NCI-H2029 treated with DMSO at 0.1 percent for 48 hours (cell line): ENCODE measurements around the gene GPR3.

Source experiments
- DNase-seq: peaks from one replicate; lab custom pipeline; 2025; lab: John Stamatoyannopoulos, UW

The GPR3 gene

DNA sequence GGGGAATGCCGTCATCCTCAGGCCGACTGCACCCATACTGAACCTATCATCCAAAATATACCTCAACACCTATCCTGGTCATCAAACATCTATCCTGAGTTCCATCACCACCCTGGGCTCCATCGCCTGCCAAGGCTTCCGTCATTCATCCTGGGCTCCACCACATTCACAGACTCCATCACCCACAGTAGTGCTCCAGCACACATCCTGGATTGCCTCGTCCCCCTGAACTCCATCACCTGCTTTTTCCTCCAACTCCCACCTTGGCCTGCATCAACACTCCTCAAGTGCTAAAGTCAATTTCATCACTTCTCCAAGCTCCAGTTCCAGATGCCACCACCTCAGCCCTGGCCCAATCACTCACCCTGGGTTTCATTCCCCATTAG lies 33.5 kb upstream of the GPR3 start:
- DNase-seq: no peak

DNA sequence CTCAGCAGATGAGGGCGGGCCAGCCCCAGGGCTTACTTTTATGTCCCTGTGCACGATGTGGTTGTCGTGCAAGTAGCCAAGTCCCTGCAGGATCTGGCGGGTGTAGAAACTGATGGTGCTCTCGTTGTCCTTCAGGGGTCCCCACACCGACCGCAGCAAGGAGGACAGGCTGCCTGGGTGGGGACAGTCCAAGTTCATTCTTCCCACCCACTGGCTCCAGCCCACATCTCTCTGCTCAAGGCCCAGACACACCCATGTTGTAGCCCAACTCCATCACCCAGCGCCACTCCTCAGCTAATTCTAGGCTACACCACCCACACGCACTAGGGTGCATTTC lies 32.6 kb upstream of the GPR3 start:
- no peak for DNase-seq

DNA sequence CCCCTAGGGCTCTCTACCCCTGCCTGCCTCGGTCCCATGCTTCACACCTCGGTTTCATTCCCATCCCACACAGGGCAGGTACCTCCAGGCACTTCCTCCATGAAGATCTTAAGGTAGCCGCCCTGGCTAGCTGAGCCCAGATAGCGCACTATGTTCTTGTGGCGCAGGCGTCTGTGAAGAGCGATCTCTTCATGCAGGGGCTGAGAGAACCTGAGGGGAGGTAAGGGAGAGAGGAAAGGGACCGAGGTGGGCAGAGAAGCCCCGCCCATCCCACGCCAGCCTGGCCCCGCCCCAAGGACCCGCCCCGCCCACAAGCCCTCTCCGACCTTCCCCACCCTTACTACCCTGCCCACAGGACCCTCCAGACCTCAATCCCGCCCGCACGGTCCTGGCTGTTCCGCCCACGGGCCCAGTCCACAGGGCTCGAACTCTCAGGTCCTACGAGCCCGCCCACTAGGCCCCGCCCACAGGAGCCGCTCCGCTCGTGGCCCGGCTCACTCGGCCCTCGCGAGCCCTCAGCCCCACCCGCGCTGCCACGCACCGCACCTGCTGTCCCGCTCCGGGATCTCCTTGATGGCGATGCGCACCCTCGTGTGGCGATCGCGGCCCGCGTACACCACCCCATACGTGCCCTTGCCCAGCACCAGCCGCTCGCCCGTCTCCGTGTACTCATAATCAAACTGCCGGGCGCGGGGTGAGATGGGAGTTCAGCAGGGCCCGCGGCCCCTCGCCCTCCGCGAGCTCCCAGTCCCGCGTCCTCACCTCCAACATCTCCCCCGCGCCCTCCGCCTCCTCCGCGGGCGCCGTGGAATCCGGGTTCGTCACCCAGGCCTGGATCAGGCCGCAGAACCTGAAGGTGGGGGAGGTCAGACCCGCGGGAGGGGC lies 32.0 kb upstream of the GPR3 start:
- DNase-seq: no peak

DNA sequence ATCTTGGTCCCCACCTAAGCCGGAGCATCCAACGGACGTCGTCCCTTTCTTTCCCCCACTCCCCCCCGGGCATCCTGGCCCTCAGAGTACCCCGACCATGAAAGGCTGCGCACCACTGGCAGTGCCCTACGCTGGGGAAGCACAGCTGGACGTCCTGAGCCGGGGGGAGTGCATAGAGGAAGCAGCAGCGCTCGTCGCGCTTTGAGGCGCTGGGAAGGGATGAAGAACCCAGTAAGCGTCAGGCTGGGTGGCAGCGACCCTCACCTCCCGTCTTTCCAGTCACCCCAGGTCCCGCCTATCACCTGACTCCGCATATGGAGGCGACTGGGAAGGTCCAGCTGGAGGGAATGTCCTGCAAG lies 31.4 kb upstream of the GPR3 start:
- DNase-seq: no peak

DNA sequence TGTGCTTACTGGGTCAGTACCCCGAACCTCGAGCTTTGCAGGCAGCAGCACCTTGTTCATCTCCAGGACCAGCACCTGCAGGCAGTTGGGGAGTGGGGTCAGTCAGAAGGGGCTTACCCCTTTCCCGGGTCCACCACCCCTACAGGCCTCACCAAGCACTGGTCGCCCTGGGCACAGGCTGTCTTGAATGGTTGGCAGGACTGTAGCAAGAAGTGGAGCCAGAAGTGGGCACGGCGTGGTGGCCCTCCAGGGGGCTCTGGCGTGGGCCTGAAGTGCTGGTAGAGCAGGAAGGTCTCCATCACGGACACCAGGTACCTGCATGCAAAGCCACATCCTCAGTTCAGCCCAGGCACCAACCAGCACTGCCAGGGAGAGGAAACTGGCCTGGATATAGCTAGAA lies 30.9 kb upstream of the GPR3 start:
- DNase-seq: no peak

DNA sequence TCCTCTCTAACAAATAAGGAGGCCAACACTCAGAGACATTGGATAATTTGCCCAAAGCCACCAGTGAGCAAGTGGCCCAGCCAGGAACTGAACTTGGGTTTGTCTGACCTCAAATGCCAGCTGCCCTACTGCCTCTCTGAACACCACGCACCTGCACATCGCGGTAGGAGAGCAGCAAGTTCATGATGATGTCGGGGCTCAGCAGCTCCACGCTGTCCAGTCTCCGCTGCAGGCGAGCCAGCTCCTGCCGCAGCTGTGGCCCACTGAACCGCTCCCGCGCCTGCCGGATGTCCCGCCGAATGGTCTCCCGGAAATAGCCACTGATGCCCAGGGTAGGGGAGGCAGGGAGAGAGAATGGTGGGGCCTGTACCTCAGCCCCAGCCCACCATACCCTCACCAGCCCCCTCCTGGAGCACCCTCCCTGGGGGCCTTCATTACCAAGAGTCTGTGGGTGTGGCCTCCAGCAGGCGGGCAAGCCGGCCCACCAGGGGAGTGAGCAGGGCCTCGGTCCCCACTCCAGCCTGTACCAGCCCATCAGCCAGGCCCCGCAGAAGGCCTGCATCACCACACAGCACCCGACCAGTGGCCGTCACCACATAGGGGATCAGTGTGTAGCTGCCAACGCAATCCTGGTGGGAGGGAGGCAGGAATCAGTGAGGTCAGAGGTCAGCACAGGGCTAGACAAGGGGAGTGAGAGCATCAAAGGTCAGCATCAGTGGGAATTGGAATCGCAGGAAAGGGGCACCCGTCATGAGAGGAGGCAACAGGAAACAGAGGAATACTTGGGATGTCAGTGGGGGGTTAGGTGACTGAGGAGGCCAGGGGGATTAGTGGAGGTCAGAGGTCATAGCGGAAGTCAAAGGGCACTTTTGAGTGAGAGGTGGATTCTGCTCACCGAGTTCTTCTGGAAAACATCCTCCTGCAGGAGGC lies 28.4 kb upstream of the GPR3 start:
- DNase-seq: no peak

DNA sequence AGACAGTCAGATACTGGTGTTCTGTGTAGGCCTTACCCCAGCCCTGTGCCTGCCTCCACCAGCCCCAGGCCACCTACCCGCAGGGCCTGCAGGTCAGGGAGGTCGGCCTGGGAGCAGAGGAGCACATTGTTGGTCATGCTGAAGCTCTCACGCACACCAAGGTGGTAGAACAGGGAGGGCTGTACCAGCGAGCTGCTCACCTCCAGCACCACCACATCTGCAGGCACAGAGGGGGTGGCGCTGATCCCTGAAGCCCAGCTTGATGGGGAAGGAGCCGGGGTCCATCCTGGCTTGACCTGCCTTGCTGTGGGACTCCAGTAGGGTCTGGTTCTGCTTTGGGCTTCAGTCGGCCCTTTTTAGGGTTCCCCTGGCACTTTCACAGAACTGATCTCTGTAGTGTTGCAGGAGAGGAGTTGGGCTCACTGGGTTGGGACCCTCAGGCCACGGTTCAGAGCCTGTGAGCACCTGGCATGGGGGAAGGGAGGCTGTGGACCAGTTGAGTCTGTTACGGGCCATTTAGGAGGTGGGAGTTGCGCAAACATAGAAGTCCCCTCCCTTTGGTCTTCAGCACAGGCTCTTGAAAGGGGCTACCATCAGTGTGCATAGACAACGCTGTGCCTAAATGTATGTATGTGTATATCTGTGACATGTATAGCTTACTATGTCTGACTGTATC lies 27.6 kb upstream of the GPR3 start:
- DNase-seq: no peak

DNA sequence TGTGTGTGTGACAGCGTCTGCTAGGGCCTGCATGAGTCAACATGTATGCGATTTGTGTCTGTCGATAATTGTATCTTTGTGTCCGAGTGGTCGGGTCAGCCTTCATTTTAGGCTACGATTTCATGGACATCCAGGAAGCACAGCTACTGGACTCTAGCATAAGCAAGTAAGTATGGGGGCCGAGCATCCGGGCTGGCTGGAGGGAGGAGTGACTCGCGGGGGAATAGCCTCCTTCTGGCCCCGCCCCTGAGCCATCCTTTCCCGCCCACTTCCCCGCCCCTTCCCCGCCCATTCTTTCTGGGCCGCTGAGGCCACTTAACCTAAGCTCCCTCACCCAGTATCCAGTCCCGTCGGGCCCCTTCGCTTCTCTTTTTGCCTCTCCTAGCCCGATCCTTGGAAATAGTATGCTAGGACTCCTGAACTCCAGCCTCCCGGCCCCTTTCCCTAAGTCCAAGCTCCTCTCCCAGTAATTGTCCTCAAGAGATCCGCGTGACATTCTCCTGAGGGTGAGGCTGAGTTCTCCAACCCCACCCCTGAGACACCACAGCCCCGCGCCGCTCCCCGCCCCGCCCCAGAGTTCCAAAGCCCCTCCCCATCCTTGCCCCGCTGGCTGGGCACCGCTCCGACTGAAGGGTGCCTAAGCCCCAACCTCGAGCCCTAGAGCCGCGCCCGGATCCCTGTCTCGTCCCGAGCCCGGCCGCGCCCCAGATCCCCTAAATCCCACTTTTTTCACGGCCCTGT lies 26.9 kb upstream of the GPR3 start:
- peak; percentile 59 for DNase-seq

DNA sequence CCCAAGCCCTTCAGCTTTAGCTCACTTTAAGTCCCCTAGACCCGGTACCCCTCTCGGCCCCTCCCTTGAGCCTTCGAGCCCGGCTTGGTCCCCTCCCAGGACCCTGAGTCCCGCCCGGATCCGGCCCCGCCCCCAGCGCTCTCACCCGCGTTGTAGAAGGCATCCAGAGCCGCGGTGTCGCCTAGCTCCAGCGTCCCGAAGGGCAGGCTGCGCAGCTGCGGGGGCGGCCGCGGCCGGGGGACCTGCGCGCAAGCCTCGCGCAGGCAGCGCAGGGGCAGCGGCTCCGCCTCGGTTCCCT lies 26.4 kb upstream of the GPR3 start:
- no peak for DNase-seq

DNA sequence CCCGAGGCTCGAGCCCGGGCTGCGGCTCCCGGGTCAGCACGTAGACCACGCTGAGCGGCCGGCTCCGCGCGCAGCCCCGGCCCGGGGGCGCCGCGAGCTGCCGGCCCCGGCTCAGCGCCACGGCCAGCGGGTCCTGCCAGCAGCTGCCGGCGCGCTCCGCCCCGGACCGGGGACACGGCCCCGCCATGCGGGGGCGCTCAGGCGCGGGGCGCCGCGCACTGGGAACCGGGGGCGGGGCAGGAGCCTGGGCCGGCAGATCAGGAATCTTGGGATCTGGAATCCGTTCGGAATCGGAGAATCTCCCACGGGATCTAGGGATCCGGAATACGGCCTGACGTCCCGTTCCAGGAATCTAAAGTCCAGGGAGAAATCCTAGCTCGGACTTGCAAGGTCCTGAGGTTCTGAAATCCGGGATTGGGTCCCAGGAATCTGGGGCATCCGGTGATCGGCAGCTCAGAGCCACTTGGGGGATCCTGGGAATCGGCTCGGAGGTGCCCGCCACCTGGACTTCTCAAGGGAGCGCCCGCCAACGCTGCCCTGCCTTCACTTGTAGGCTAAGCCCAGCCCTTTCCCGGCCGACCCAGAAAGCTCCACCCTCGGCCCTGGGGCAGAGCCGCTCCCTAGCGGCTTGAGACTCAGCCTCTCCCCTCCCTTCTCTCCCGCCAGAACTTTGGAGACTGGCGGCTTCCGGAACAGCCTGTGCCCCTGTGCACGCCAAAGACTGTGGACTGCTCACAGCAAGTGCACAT lies 25.8 kb upstream of the GPR3 start, which contains the start of gene MAP3K6:
MAP3K6 (minus strand) TSS at position 551 of the 749 bp plus-strand sequence; CDS start at position 187, 364 bp downstream.
- DNase-seq: peak; percentile 19

DNA sequence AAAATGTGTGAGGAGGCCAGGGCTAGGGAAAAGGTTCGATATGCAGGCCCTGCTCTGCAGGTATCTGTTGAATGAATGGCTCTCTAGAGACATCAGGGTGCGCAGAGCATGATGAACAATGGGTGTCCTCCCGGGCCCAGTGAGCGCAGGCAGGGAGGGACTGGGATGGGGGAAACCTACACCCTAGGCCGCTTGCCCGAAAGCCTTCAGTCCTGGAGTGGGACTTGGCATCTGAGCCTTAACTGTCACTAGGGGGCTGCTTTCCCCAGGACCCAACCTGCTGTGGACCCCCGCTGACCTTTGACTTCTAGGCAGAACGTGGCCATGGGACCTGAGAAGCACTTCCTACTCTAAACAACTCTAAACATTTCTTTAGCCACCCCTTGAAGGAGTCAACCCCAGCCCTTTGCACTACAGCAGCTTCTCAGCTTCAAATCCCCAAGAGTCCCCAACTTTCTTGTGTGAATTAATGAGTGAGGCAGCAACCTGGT lies 25.2 kb upstream of the GPR3 start:
- no peak for DNase-seq

DNA sequence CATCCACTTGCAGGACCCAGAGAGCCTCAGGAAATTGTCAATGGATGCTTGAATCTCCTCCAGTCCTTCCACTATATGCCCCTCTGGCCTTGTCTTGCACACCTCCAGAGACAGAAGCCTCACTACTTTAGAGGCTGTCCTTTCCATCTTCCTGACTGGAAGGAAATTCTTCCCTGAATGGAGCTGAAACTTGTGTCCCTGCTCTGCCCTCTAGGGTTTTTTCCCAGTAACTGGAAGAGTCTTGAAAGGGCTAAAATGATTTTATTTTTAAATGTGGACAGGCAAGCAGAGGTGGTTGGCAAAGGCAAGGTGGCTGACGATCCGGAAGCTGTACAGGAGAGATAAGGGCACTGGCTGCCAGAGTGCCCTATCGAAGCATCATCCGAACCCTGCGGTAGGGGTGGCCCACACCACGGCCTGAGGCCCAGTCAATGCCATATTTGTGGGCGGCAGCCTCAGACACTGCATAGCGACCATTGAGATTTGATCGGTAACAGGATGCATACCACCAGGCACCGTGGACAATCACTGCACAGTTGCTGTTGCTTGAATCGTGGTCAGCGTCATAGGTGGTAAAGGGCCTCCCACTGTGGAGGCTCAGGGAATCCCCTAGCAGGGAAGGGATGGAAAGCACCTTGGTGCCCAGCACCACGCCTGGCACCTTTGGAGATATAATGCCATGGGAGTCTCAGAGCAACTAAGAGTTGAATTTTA lies 23.4 kb upstream of the GPR3 start:
- DNase-seq: no peak

DNA sequence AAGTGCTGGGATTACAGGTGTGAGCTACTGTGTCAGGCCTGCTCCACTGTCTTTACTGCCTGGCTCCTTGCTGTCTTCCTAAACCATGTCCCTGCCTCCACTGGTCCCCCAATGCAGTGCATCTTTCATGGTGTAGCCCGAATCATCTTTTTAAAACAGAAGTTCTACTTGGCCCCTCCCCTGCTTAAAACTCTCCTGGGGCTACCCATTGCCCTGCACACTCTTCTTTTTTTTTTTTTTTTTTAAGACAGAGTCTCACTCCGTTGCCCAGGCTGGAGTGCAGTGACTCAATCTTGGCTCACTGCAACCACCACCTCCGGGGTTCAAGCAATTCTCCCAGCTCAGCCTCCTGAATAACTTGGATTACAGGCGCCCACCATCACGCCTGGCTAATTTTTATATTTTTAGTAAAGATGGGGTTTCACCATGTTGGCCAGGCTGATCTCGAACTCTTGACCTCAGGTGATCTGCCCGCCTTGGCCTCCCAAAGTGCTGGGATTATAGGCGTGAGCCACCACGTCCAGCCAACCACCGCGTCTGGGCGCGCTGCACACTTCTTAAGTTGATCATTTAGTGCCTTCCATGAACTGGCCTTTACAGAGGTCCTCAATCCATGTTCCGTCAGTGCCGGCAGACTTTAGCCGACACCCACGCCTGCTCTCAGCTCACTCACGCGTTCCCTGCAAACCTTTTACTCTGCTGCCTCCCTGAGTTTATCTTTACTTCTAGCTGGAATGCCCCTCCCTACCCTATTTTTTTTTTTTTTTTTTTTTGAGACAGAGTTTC lies 20.2 kb upstream of the GPR3 start:
- DNase-seq: no peak

DNA sequence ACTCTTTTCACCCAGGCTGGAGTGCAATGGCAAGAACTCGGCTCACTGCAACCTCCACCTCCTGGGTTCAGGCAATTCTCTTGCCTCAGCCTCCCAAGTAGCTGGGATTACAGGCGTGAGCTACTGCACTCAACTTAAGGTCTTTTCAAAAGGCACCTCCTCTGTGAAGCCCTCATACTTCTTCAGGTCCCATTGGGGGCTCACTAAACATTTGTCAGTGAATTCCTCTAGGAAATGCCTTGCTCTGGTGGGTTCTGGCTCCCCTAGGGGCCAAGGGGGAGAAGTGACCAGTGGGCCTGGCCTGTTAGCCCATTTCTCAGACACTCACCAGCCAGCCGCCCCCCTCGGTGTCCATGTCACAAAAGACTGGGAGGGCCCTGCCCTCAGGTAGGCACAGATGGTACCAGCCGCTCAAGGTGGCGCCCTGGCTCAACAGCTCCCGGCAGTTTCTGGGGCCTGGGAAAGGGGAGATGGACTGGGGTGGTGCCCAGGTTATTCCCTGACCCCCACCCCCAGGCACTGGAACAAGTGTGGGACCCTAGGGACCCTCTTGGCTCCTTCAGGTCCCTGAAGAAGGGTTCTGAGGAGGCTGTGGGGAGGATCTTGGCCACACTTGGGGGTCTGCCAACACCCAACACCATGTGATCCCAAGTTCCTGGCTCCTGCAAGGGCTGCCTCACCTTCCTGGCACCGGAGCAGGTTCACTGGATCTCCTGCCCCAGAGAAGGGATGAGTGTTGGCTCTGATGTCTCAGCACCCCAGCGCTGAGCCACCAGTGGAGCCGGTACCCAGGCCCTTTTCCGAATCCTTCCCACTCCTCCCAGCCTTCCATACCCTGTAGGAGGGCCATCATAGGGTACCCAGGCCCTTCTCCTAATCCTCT lies 19.4 kb upstream of the GPR3 start:
- DNase-seq: no peak

DNA sequence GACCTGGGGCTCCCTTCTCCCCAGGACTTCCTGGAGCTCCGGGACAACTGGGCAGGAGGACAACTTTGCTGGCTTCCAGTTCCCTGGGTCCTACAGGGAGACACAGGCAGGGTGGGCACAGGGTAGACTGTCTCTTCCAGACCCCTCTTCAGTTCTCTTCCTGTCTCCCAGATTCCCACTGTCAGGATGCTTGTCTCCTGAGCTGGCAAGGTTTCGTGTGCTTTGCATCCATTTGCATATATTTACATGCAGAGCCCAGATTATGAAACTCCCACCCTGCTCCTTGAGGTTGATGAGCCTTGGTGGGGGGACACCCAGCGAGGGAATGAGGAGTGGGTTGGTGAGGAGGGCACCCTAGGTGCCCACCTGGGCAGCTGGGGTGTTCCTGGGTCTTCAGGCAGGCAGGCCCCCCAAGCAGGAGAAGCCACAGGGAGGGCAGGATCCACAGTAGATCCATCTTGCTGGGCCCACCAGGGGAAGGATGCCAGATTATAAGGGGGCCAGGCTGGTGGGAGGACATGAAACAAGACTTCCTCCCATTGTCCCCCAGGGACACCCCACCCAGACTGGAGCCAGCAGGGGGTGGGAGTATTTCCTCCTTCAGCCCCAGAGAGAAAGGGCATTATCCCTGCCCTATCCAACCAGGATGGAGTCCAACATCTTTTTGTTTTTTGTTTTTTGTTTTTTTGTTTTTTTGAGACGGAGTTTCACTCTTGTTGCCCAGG lies 17.9 kb upstream of the GPR3 start, which contains the start of gene FCN3:
FCN3 (minus strand) TSS at position 463 of the 725 bp plus-strand sequence; CDS start at position 457, 6 bp downstream.
- no peak for DNase-seq

DNA sequence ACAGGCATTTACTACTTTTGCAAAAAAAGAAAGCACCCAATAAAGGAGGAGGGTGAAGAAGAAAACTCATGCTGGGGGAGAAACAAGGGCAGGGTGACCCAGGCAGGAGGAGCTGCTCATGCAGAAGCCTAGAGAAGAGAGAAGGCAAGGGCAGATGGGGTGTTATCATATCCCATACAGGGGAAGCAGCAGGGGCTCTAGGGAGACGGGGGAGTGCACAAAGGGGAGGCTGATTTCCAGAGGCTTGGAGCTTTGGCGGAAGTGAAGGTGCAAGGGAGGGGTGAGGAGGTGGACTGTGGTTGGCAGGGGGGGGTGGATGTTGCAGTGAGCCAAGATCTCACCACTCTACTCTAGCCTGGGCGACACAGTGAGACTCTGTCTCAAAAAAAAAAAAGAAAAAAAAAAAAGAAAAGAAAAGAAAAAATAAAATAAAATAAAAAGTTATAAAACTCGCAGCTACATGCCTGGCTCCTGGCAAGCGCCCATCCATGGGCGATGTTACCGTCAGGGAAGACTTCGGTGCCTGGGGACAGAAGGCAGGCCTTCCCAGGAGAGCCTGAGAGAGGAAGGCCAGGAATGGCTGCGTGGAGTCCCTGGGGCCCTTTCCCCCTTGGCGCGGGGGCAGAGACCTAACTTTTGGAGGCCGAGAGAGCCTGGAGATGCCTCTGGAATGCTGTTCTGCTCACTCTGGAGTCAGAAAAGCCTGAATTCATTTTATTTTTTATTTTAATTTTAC lies 14.5 kb upstream of the GPR3 start:
- no peak for DNase-seq

DNA sequence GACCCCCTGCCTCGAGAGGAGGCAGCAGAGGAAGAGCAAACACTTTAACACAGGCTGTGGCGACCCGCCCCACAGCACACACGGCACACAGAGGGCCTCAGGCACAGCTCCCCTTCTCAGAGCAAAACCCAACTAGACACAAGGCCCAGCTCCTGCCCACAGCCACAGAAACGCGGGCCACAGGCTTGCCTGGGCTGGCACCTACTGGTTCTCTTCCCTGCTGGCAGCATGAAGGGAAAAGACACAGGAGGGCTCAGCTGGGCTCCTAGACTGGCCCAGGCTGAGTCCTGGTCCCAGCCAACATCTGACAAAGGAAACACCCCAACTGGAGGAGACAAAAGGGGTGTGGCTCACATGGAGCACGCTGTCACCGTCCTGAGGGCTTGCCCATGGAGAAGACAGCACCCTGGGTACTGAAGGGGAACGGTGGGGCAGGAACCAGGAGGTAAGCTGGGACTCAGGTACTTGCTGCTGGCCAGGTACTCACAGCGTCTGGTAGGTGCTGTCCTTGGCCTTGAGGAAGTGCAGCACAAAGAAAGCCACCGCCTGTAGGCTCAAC lies 12.8 kb upstream of the GPR3 start:
- DNase-seq: no peak
